H4 (cell line): ENCODE results near the gene SCN4B. TPM values are rescaled to one million over a fixed set of nuclear protein-coding genes. Genes with fewer than 3 reads are reported as not detected.

Experiments used
- DNase-seq: peaks from one replicate; pipeline ENCODE4 v3.0.0-alpha.2; 2015; ENCODE audit warnings: low spot score
- total RNA-seq: library from RNA; depleted of rRNA; stranded (reverse); fragments of >200 nt; shearing (Covaris generic); gene quantifications from 2 replicates; pipeline ENCODE4 v1.2.3, GENCODE V29; 2014; rRNA removed

Gene SCN4B
- total RNA-seq, 1 experiment from 2014 or later, result 2.5 TPM

GRCh38 chr11:118099838-118100556 lies 52.6 kb downstream of the SCN4B start:
- no peak for DNase-seq

- DNase-seq, result no peak
Observed at GRCh38 chr11:118098996-118099837, 53.4 kb downstream of the SCN4B start.

GRCh38 chr11:118095967-118096367 lies 56.7 kb downstream of the SCN4B start:
- no peak for DNase-seq

- DNase-seq, result no peak
Observed at GRCh38 chr11:118095493-118095892, 57.1 kb downstream of the SCN4B start.

- no peak for DNase-seq
Observed at GRCh38 chr11:118092907-118093571, 59.6 kb downstream of the SCN4B start.

- DNase-seq, result no peak
Observed at GRCh38 chr11:118091690-118092089, 60.9 kb downstream of the SCN4B start.

DNA sequence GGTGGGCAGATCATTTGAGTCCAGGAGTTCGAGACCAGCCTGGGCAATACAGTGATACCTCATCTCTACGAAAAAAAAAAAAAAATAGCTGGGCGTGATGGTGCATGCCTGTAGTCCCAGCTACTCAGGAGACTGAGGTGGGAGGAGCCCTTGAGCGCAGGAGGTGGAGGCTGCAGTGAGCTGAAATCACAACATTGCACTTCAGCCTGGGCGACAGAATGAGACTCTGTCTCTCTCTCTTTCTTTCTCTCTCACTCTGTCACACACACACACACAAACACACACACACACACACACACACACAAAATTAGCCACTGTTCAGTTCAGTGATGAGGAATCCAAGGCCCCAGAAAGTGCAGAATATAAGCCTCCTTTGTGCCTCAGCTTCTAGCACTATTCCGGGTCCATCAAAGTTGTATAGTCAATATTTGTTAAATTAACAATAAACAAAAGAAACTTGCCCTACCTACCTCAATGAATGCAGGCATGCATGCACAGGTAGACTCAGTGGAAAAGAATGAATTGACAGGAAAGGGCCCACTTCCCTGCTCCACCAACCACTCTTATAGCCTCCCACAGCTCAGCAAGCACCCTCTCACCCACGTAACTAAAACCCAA lies 62.0 kb downstream of the SCN4B start:
- DNase-seq, result no peak

DNA sequence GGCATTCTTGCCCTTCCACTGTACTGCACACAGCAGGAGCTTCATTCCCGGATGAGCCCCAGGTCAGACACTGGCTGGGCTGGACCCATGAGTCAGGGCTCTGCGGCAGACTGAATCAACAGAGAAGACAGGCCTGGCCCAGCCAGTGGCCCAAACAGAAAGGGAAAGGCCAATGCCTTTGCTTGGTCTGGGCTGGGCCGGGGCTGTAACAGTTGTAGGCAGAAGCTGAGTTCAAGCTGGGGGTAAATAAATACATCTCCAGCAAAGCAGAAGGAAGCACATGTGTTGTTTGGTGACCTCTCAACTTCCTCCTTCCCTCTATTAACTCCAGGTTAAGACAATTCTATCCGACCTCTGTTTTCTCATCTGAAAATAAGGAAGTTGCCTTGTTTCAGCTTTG lies 64.1 kb downstream of the SCN4B start:
- no peak for DNase-seq

DNA sequence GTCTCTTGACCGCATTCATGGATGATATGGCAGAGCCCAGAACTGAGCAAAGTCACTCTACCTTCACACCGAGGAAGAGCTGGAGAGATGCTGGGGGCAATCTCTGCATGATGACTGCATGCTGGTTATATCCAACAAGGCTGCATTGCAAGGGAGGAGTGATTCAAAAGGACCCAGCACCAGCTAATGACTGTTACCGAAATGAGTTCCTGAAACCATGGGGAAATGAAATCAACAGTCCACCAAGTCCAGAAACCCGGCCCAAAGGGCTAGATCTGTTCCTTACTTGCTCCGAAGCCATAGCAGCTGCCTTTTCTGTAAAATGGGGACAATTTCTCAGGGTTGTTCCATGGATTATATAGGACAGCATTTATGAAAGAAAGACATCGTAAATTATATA lies 64.7 kb downstream of the SCN4B start:
- DNase-seq, result no peak

- DNase-seq, result no peak
Observed at GRCh38 chr11:118086913-118087768, 65.5 kb downstream of the SCN4B start, which contains the start of gene SMIM35. Gene SMIM35 (minus strand): TSS chr11:118086963. CDS start chr11:118086757, 206 bp downstream.

GRCh38 chr11:118084656-118085055 lies 68.0 kb downstream of the SCN4B start:
- no peak for DNase-seq

GRCh38 chr11:118084247-118084646 lies 68.4 kb downstream of the SCN4B start:
- no peak for DNase-seq

Other genes with a start within 250 kb of the SCN4B start
- 0.33 TPM in 1 of 2 replicates, not detected in the other for gene TMPRSS13, start 223.4 kb downstream of the SCN4B start, total RNA-seq
- 0.04 TPM in 1 of 2 replicates, not detected in the other for gene IL10RA, start 166.4 kb downstream of the SCN4B start, total RNA-seq
- gene TMPRSS4, start 75.7 kb downstream of the SCN4B start, total RNA-seq, result not detected in 2 replicates
- gene SMIM35, start 65.9 kb downstream of the SCN4B start, total RNA-seq, result not detected in 2 replicates
- not detected in 2 replicates for gene SCN2B, start 23.8 kb upstream of the SCN4B start, total RNA-seq
- gene JAML, start 72.2 kb upstream of the SCN4B start, total RNA-seq, result not detected in 2 replicates
- gene MPZL3, start 99.5 kb upstream of the SCN4B start, total RNA-seq, result 9.8 and 10.4 TPM in 2 replicates
- 1.0 and 1.7 TPM in 2 replicates for gene MPZL2, start 111.5 kb upstream of the SCN4B start, total RNA-seq
- gene CD3E, start 151.9 kb upstream of the SCN4B start, total RNA-seq, result not detected in 2 replicates
- gene CD3D, start 189.9 kb upstream of the SCN4B start, total RNA-seq, result not detected in 2 replicates
- gene CD3G, start 191.5 kb upstream of the SCN4B start, total RNA-seq, result not detected in 2 replicates
- 39.6 and 45.1 TPM in 2 replicates for gene UBE4A, start 206.8 kb upstream of the SCN4B start, total RNA-seq
- 59.3 and 94.8 TPM in 2 replicates for gene ATP5MG, start 248.8 kb upstream of the SCN4B start, total RNA-seq